HepG2 (cell line): ENCODE measurements around the gene ANXA9. TPM values are rescaled to one million over a fixed set of nuclear protein-coding genes. Genes with fewer than 3 reads are reported as not detected.

Experiments
- CEBPZ ChIP-seq: IDR thresholded peaks from 2 replicates; pipeline ENCODE4 v1.6.1; 2012; ENCODE audit warnings: low read length, improper control_type of control experiment
- MAFG ChIP-seq: sonication (generic); formaldehyde crosslinking; IDR thresholded peaks from 2 replicates; pipeline ENCODE4 v1.5.1; 2020; ENCODE audit warnings: mild to moderate bottlenecking, missing genetic modification reagents
- MTA3 ChIP-seq: sonication (generic); formaldehyde crosslinking; IDR thresholded peaks from 2 replicates; pipeline ENCODE4 v1.4.0; 2020; ENCODE audit warnings: missing genetic modification reagents
- NCOA2 ChIP-seq: sonication (generic); formaldehyde crosslinking; IDR thresholded peaks from 2 replicates; pipeline ENCODE4 v1.8.0; 2022; ENCODE audit warnings: inconsistent platforms
- NR2C2 ChIP-seq: sonication (generic); formaldehyde crosslinking; IDR thresholded peaks from 2 replicates; pipeline ENCODE4 v1.4.0; 2020; ENCODE audit warnings: missing genetic modification reagents, mild to moderate bottlenecking, moderate library complexity, borderline replicate concordance
- RAD21 ChIP-seq: fragments of 450-650 bp; formaldehyde crosslinking; IDR thresholded peaks from 2 replicates; pipeline ENCODE4 v1.5.0; 2020; ENCODE audit warnings: mild to moderate bottlenecking
- RNF219 ChIP-seq: sonication (generic); formaldehyde crosslinking; IDR thresholded peaks from 2 replicates; pipeline ENCODE4 v1.5.0; 2020; ENCODE audit warnings: mild to moderate bottlenecking, missing genetic modification reagents
- SNAPC5 ChIP-seq: sonication (generic); formaldehyde crosslinking; IDR thresholded peaks from 2 replicates; pipeline ENCODE4 v1.8.1; 2023; ENCODE audit warnings: mild to moderate bottlenecking, missing genetic modification reagents, borderline replicate concordance
- SOX5 ChIP-seq: IDR thresholded peaks from 2 replicates; pipeline ENCODE4 v1.6.1; 2016; ENCODE audit warnings: borderline replicate concordance
- ZFP1 ChIP-seq: IDR thresholded peaks from 2 replicates; pipeline ENCODE4 v1.6.1; 2016
- ZNF484 ChIP-seq: sonication (generic); formaldehyde crosslinking; IDR thresholded peaks from 2 replicates; pipeline ENCODE4 v1.5.1; 2020; ENCODE audit warnings: mild to moderate bottlenecking, low read depth, missing genetic modification reagents, borderline replicate concordance
- ZNF570 ChIP-seq: sonication (generic); formaldehyde crosslinking; IDR thresholded peaks from 2 replicates; pipeline ENCODE4 v1.4.0; 2020; ENCODE audit warnings: mild to moderate bottlenecking, missing genetic modification reagents, borderline replicate concordance
- ZNF672 ChIP-seq: sonication (generic); formaldehyde crosslinking; IDR thresholded peaks from 2 replicates; pipeline ENCODE4 v1.8.1; 2022; ENCODE audit warnings: missing genetic modification reagents
- ZNF746 ChIP-seq: sonication (generic); formaldehyde crosslinking; IDR thresholded peaks from 2 replicates; pipeline ENCODE4 v1.8.0; 2022; ENCODE audit warnings: mild to moderate bottlenecking, missing genetic modification reagents
- ZNF770 ChIP-seq: sonication (generic); formaldehyde crosslinking; IDR thresholded peaks from 2 replicates; pipeline ENCODE4 v1.5.0; 2020; ENCODE audit warnings: mild to moderate bottlenecking, missing genetic modification reagents
- ZSCAN21 ChIP-seq: sonication (generic); formaldehyde crosslinking; IDR thresholded peaks from 2 replicates; pipeline ENCODE4 v1.8.0; 2022; ENCODE audit warnings: mild to moderate bottlenecking, missing genetic modification reagents, moderate library complexity, borderline replicate concordance
- polyA plus RNA-seq, 8 experiments: library from polyadenylated mRNA; depleted of rRNA in 3 of 8; stranded (reverse) in 7 of 8; unstranded in 1 of 8; fragments of >200 nt; fragmentation: Illumina TruSeq in 4 of 8; extraction: Trizol in 4 of 8; gene quantifications; 2 replicates each; pipeline versions ENCODE4 v1.2.1 to v1.2.3, GENCODE V29; 2011 to 2016; ENCODE audit warnings: low read depth in 4 of 8, missing spikeins in 1 of 8, mixed read lengths in 1 of 8; ENCODE audit not compliant: insufficient read depth in 1 of 8
- total RNA-seq, 5 experiments: library from RNA; depleted of rRNA; stranded (reverse); fragments of >200 nt; fragmentation: Illumina TruSeq; extraction: Trizol; gene quantifications; 2 replicates each; pipeline ENCODE4 v1.2.3, GENCODE V29; 2016; ENCODE audit warnings: low read depth in 1 of 5
- TF ChIP-seq, protein P1 (sequence below): sonication (generic); formaldehyde crosslinking; IDR thresholded peaks from 2 replicates; pipeline ENCODE4 v1.4.0; 2020; ENCODE audit warnings: low read depth, mild to moderate bottlenecking, missing genetic modification reagents
- TF ChIP-seq, protein P2 (sequence below): sonication (generic); formaldehyde crosslinking; IDR thresholded peaks from 2 replicates; pipeline ENCODE4 v1.4.0; 2020; ENCODE audit warnings: low read depth, mild to moderate bottlenecking, missing genetic modification reagents

The ANXA9 gene
- total and polyA plus RNA-seq, 2 of the 13 experiments (the other 11 are each of a cell fraction or from before 2014, with no cell fraction given) = 13.3 to 23.9 TPM

DNA sequence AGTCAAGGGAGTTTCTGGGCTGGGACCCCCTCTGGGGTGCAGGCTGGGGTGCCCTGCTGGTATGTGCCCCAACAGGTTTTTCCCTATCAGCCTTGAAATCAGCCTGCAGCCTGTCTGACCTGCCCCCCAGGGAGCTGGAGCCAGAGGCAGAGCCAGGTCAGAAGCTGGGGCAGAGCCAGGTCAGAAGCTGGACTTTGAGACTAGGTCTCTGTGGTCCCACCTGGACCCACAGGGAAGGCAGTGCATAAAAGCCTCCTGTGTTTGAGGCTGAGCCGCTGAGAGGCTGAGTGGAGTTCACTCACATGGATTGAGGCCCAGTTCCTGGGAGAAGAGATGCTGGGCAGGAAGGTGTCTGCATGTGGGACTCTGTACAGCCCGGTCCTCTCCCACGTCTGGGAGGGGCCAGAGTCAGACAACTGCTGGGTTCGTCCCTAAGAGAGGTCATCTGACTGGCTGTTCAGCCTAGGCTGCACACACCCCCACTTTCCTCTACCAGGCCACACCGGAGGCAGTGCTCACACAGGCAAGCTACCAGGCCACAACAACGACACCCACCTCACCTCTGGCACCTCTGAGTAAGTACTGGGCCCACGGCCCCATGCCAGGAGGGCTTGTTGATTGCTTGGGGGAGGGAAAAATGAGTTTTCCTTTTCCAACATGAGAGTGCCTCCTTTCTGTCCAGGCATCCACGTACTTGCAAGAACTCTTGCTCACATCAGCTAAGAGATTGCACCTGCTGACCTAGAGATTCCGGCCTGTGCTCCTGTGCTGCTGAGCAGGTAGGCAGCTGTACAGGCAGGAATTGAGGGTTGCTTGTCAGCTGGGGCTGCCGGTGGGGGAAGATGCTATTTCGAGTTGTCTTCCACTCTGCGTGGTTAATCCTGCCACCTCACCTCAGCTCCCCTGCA is at the start of gene ANXA9 (continued):
- TF ChIP-seq, protein P1, sequence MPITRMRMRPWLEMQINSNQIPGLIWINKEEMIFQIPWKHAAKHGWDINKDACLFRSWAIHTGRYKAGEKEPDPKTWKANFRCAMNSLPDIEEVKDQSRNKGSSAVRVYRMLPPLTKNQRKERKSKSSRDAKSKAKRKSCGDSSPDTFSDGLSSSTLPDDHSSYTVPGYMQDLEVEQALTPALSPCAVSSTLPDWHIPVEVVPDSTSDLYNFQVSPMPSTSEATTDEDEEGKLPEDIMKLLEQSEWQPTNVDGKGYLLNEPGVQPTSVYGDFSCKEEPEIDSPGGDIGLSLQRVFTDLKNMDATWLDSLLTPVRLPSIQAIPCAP (CRISPR knock-in tag) = no peak
- no peak for TF ChIP-seq ZNF570 (CRISPR knock-in tag)
- TF ChIP-seq RNF219 (CRISPR knock-in tag) = no peak
- TF ChIP-seq MTA3 (CRISPR knock-in tag) = no peak
- TF ChIP-seq CEBPZ = no peak
- TF ChIP-seq ZNF672 (CRISPR knock-in tag) = no peak
- no peak for TF ChIP-seq SNAPC5
- peak; percentile 56; the same call in 1 of the 2 replicates for TF ChIP-seq SOX5 (CRISPR knock-in tag)
- TF ChIP-seq ZNF770 (CRISPR knock-in tag) = peak; percentile 99
- TF ChIP-seq NR2C2 = peak; percentile 81
- TF ChIP-seq, protein P2, sequence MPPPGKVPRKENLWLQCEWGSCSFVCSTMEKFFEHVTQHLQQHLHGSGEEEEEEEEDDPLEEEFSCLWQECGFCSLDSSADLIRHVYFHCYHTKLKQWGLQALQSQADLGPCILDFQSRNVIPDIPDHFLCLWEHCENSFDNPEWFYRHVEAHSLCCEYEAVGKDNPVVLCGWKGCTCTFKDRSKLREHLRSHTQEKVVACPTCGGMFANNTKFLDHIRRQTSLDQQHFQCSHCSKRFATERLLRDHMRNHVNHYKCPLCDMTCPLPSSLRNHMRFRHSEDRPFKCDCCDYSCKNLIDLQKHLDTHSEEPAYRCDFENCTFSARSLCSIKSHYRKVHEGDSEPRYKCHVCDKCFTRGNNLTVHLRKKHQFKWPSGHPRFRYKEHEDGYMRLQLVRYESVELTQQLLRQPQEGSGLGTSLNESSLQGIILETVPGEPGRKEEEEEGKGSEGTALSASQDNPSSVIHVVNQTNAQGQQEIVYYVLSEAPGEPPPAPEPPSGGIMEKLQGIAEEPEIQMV (CRISPR knock-in tag) = no peak
- TF ChIP-seq ZFP1 (CRISPR knock-in tag) = 0 out of 2 replicates have a peak, but pooled peaks have one; percentile 69
- TF ChIP-seq ZNF484 (CRISPR knock-in tag) = no peak
- TF ChIP-seq ZNF746 (CRISPR knock-in tag) = no peak
- TF ChIP-seq MAFG (CRISPR knock-in tag) = no peak
- TF ChIP-seq ZSCAN21 = peak; percentile 68; the same call in 1 of the 2 replicates
- 0 out of 2 replicates have a peak, but pooled peaks have one; percentile 3 for TF ChIP-seq RAD21 (CRISPR knock-in tag)
- TF ChIP-seq NCOA2 = peak; percentile 72; the same call in 1 of the 2 replicates
